Subcutaneous abdominal adipose tissue (tissue), 5 donors: ENCODE results near the gene ADISSP.
A peak's percentile ranks its signal among the peaks of the same experiment; 100 is the strongest.
"Not testable (repeated sequence)": the region's sequence is repeated elsewhere in the genome, so short reads cannot be mapped to it uniquely, and the experiment has no call there.

Experiments
- H3K27ac ChIP-seq: one replicate; pipeline ENCODE4 v1.7.0; 2013; ENCODE audit warnings: low read depth, mild to moderate bottlenecking, inconsistent platforms, low read length, moderate library complexity
- H3K27me3 ChIP-seq, 5 donors: one replicate each; pipeline ENCODE4 v1.7.0; 2013; ENCODE audit warnings: low read length in 5 of 5, inconsistent platforms in 1 of 5; ENCODE audit not compliant: control insufficient read depth in 5 of 5, insufficient read depth in 4 of 5
- H3K36me3 ChIP-seq, 5 donors: one replicate each; pipeline ENCODE4 v1.7.0; 2013; ENCODE audit warnings: low read length in 5 of 5; ENCODE audit not compliant: control insufficient read depth in 5 of 5, insufficient read depth in 5 of 5
- H3K4me1 ChIP-seq, 5 donors: one replicate each; pipeline ENCODE4 v1.7.0; 2013; ENCODE audit warnings: low read length in 5 of 5, mild to moderate bottlenecking in 3 of 5, moderate library complexity in 1 of 5; ENCODE audit not compliant: control insufficient read depth in 5 of 5, insufficient read depth in 5 of 5
- H3K4me3 ChIP-seq, 5 donors: one replicate each; pipeline ENCODE4 v1.7.0; 2013; ENCODE audit warnings: low read length in 5 of 5, low read depth in 1 of 5
- H3K9ac ChIP-seq, 5 donors: one replicate each; pipeline ENCODE4 v1.7.0; 2013; ENCODE audit warnings: low read length in 5 of 5, mild to moderate bottlenecking in 4 of 5, moderate library complexity in 3 of 5
- H3K9me3 ChIP-seq, 5 donors: one replicate each; pipeline ENCODE4 v1.7.0; 2013; ENCODE audit warnings: low read length in 5 of 5; ENCODE audit not compliant: control insufficient read depth in 5 of 5
- donor health status: healthy.
- donor health status: healthy.
- donor health status: healthy.
- donor health status: healthy.
- donor health status: healthy.

ADISSP gene

GRCh38 chr20:3798373-3798768, 30.8 kb upstream of the ADISSP start:
- H3K9me3 ChIP-seq: no peaks in the 10 kb centered on the region
- no peak overlapping the region for H3K27ac ChIP-seq
- H3K4me3 ChIP-seq: no peak overlapping the region
- no peaks in the 10 kb centered on the region for H3K27me3 ChIP-seq
- peaks cover 2 to 48% (median 24%) of the 10 kb centered on the region in 5 donors for H3K4me1 ChIP-seq
- peaks cover 0 to 38% (median 31%) of the 10 kb centered on the region in 5 donors for H3K36me3 ChIP-seq
- H3K9ac ChIP-seq: no peak overlapping the region

GRCh38 chr20:3797592-3798372, 30.2 kb upstream of the ADISSP start:
- Histone ChIP-seq H3K4me1 (peaks cover 2 to 42% (median 24%) of the 10 kb centered on the region in 5 donors), H3K9ac (peak overlapping the region in 2 of 5 donors; percentile 19 to 59), H3K9me3 (no peaks in the 10 kb centered on the region), H3K4me3 (peak overlapping the region in 1 of 5 donors; percentile 78), H3K27ac (no peak overlapping the region), H3K27me3 (no peaks in the 10 kb centered on the region), H3K36me3 (peaks cover 0 to 32% (median 25%) of the 10 kb centered on the region in 5 donors)

GRCh38 chr20:3797226-3797545, 29.6 kb upstream of the ADISSP start:
- no peak overlapping the region for H3K27ac ChIP-seq
- H3K9ac ChIP-seq: peak overlapping the region in 2 of 5 donors; percentile 19 to 59

GRCh38 chr20:3796477-3797225, 29.1 kb upstream of the ADISSP start:
- H3K9ac ChIP-seq: peak overlapping the region in 2 of 5 donors; percentile 39 to 59
- H3K4me1 ChIP-seq: peaks cover 0 to 36% (median 17%) of the 10 kb centered on the region in 5 donors
- no peak overlapping the region for H3K27ac ChIP-seq

More at GRCh38 chr20:3797226-3797545, 29.6 kb upstream of the ADISSP start:
- Histone ChIP-seq H3K36me3 (peaks cover 0 to 27% (median 21%) of the 10 kb centered on the region in 5 donors), H3K4me3 (peak overlapping the region in 2 of 5 donors; percentile 78 to 90), H3K9me3 (no peaks in the 10 kb centered on the region), H3K27me3 (no peaks in the 10 kb centered on the region), H3K4me1 (peaks cover 0 to 36% (median 18%) of the 10 kb centered on the region in 5 donors)

GRCh38 chr20:3795511-3796468, 28.2 kb upstream of the ADISSP start, which contains the start of gene CDC25B:
Gene CDC25B, plus strand, starts transcription at chr20:3796310. Its CDS starts 222 bp downstream, at chr20:3796532.
- H3K4me1 ChIP-seq: peaks cover 0 to 36% (median 17%) of the 10 kb centered on the region in 5 donors
- H3K36me3 ChIP-seq: peaks cover 0 to 13% (median 8%) of the 10 kb centered on the region in 5 donors
- no peaks in the 10 kb centered on the region for H3K9me3 ChIP-seq
- peak within 1 kb of the TSS; percentile 88 for H3K27ac ChIP-seq
- peak within 1 kb of the TSS in 4 of 5 donors; percentile 77 to 94 (median 88) for H3K9ac ChIP-seq
- H3K4me3 ChIP-seq: peak within 1 kb of the TSS; percentile 71 to 90 (median 78)
- no peaks in the 10 kb centered on the region for H3K27me3 ChIP-seq

More at GRCh38 chr20:3796477-3797225, 29.1 kb upstream of the ADISSP start:
- no peaks in the 10 kb centered on the region for H3K27me3 ChIP-seq
- no peaks in the 10 kb centered on the region for H3K9me3 ChIP-seq
- H3K36me3 ChIP-seq: peaks cover 0 to 22% (median 16%) of the 10 kb centered on the region in 5 donors
- peak overlapping the region; percentile 48 to 90 (median 63) for H3K4me3 ChIP-seq

GRCh38 chr20:3794701-3795420, 27.3 kb upstream of the ADISSP start:
- Histone ChIP-seq H3K4me1 (peaks cover 0 to 36% (median 17%) of the 10 kb centered on the region in 5 donors), H3K27me3 (no peaks in the 10 kb centered on the region), H3K27ac (peak overlapping the region; percentile 88), H3K36me3 (peaks cover 0 to 6% (median 3%) of the 10 kb centered on the region in 5 donors), H3K4me3 (peak overlapping the region; percentile 71 to 90 (median 78)), H3K9me3 (no peaks in the 10 kb centered on the region), H3K9ac (peak overlapping the region in 3 of 5 donors; percentile 77 to 94 (median 85))

GRCh38 chr20:3794168-3794567, 26.6 kb upstream of the ADISSP start:
- not testable (repeated sequence) for H3K27ac ChIP-seq, H3K4me3 ChIP-seq, H3K27me3 ChIP-seq, H3K9ac ChIP-seq, H3K36me3 ChIP-seq, H3K9me3 ChIP-seq
- H3K4me1 ChIP-seq: peaks cover 0 to 35% (median 17%) of the 10 kb centered on the region in 5 donors

GRCh38 chr20:3789201-3789600, 21.6 kb upstream of the ADISSP start:
- not testable (repeated sequence) for H3K9me3 ChIP-seq, H3K27me3 ChIP-seq, H3K27ac ChIP-seq, H3K4me3 ChIP-seq, H3K36me3 ChIP-seq, H3K9ac ChIP-seq
- peaks cover 4 to 28% (median 24%) of the 10 kb centered on the region in 5 donors for H3K4me1 ChIP-seq

- Histone ChIP-seq H3K27me3 (no peaks in the 10 kb centered on the region), H3K4me1 (peaks cover 4 to 30% (median 28%) of the 10 kb centered on the region in 5 donors), H3K27ac (no peak overlapping the region), H3K9me3 (no peaks in the 10 kb centered on the region), H3K9ac (no peak overlapping the region), H3K4me3 (no peak overlapping the region), H3K36me3 (peaks cover 0 to 6% (median 4%) of the 10 kb centered on the region in 5 donors)
These were observed 21.2 kb upstream of the ADISSP start for GRCh38 chr20:3788685-3789155.
